PFSK-1 (cell line): ENCODE measurements around the gene MAPK8IP1.

Experiments used
- FOXP2 ChIP-seq: optimal IDR thresholded peaks from 2 replicates; pipeline ENCODE3; 2011; ENCODE audit warnings: borderline replicate concordance, control low read depth, inconsistent platforms; ENCODE audit not compliant: insufficient read depth; ENCODE audit errors: extremely low read length, extremely low read depth
- POLR2AphosphoS5 ChIP-seq: IDR thresholded peaks from 2 replicates; pipeline ENCODE4 v1.6.1; 2012; ENCODE audit warnings: low read depth, mild to moderate bottlenecking, control low read depth, low read length, moderate library complexity
- REST ChIP-seq, 2 experiments: IDR thresholded peaks; 2 replicates each; pipeline versions ENCODE4 v1.6.1 to v1.8.0; 2011 to 2012; ENCODE audit warnings: low read depth in 2 of 2, low read length in 2 of 2, control low read depth in 1 of 2, inconsistent platforms in 1 of 2, mild to moderate bottlenecking in 1 of 2, moderate library complexity in 1 of 2; ENCODE audit not compliant: insufficient read depth in 1 of 2
- SIN3A ChIP-seq: IDR thresholded peaks from 2 replicates; pipeline ENCODE4 v1.6.1; 2012; ENCODE audit warnings: mild to moderate bottlenecking, low read length, moderate library complexity, borderline replicate concordance; ENCODE audit not compliant: insufficient read depth
- TAF1 ChIP-seq: IDR thresholded peaks from 2 replicates; pipeline ENCODE4 v1.6.1; 2012; ENCODE audit warnings: low read length, control low read depth, borderline replicate concordance; ENCODE audit not compliant: insufficient read depth

Gene MAPK8IP1

GRCh38 chr11:45879803-45880686, 5.4 kb upstream of the MAPK8IP1 start:
- TF ChIP-seq POLR2AphosphoS5 (no peak), FOXP2 (no peak), REST (IDR thresholded peaks at IDR 0.05; ENCODE audit: insufficient read depth in 1 of 2, low read depth in 2 of 2, low read length in 2 of 2) (no peak; a peak in 1 of 4 replicates), SIN3A (no peak), TAF1 (no peak)

DNA sequence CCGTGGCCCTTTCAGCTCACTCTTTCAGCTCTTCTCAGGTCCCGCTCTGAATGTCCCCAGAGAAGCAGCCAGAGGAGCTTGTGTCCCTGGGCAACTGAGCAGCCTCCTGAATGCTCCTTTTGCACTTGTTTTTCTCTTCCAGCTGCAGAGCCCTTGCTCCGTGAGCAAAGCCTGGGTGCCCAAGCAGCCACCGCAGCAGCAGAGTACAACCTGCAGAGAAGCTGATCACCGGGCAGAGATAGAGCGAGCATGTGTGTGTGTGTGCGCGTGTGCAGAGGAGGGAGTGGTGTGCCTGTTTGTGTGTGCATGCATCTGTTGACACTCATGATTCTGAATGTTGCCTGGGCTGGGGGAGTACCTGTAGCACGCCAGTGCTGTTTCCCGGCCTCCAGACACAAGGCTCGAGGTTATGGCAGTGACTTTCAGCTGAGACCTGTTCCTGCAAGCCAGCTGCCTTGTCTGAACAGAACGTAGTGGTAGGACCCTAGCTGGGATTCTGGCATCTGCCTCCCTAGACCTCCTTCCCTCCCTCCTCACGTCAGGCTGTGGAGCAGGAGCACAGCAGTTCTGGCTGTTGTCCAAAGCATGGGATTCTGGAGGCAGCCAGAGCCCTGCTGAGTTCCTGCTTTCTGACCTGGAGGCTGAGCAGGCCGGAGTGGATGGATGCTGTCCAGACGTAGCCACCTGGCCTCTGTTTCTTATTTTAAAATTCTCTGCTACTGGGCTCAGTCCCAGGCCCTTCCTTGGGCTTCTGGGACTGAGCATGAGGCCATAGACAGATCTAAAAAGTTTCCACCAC, 4.5 kb upstream of the MAPK8IP1 start:
- TF ChIP-seq FOXP2 (no peak), REST (IDR thresholded peaks at IDR 0.05; ENCODE audit: insufficient read depth in 1 of 2, low read depth in 2 of 2, low read length in 2 of 2) (peak; percentile 49 to 71; a peak in 3 of 4 replicates)

GRCh38 chr11:45881708-45882368, 3.6 kb upstream of the MAPK8IP1 start:
- TF ChIP-seq REST (IDR thresholded peaks at IDR 0.05; ENCODE audit: insufficient read depth in 1 of 2, low read depth in 2 of 2, low read length in 2 of 2) = no peak
- TF ChIP-seq POLR2AphosphoS5 = no peak
- TF ChIP-seq TAF1 = no peak
- no peak for TF ChIP-seq FOXP2
- TF ChIP-seq SIN3A = no peak

GRCh38 chr11:45884596-45885185, 760 bp upstream of the MAPK8IP1 start:
- no peak for TF ChIP-seq FOXP2
- no peak for TF ChIP-seq POLR2AphosphoS5
- no peak for TF ChIP-seq REST (IDR thresholded peaks at IDR 0.05; ENCODE audit: insufficient read depth in 1 of 2, low read depth in 2 of 2, low read length in 2 of 2)
- no peak for TF ChIP-seq TAF1
- TF ChIP-seq SIN3A = no peak
